Measurements from ENCODE around the gene PWWP2B. TPM values are rescaled to one million over a fixed set of nuclear protein-coding genes. Genes with fewer than 3 reads are reported as not detected.

The PWWP2B gene
- total and polyA plus RNA-seq, 2 of the 13 experiments (the other 11 are each of a cell fraction or from before 2014, with no cell fraction given), result 2.3 to 4.7 TPM

- WGBS (ENCODE audit: low lambda C conversion rate), result 97% methylated on average over 42 of the region's 53 CpGs
- POLR2A ChIA-PET, result no interaction called here
- TF ChIP-seq ZC3H13 (CRISPR knock-in tag; IDR thresholded peaks at IDR 0.05) (peak; percentile 53; the same call in 1 of the 2 replicates), ZNF20 (CRISPR knock-in tag; IDR thresholded peaks at IDR 0.05) (no peak)
- H3K27me3 ChIP-seq (ENCODE audit: control insufficient read depth in 1 of 2, insufficient read depth in 2 of 2, low read length in 2 of 2), result no peaks in the 10 kb centered on the region; a peak in 1 of 5 replicates
- no peak overlapping the region for H3K4me2 ChIP-seq (ENCODE audit: low read depth, low read length)
- no peak for FAIRE-seq
- H3K36me3 ChIP-seq (replicated peaks in 1 of 2; ENCODE audit: control insufficient read depth in 1 of 2, insufficient read depth in 2 of 2, low read length in 2 of 2), result no peaks in the 10 kb centered on the region
- no peaks in the 10 kb centered on the region for H4K20me1 ChIP-seq (ENCODE audit: insufficient read depth, low read length)
- ATAC-seq, result no peak
- no peaks in the 10 kb centered on the region for H3K79me2 ChIP-seq (ENCODE audit: insufficient read depth, low read length)
- intact Hi-C loops (cut with micrococcal nuclease; ENCODE audit: unreplicated experiment), result no loop called here
- DNase-seq (ENCODE audit: low spot score), result no peak
- H3K4me3 ChIP-seq (replicated peaks in 1 of 3; ENCODE audit: insufficient read depth in 1 of 3, low read depth in 2 of 3, low read length in 3 of 3), result no peak overlapping the region
- H2AFZ ChIP-seq (ENCODE audit: low read length), result no peak overlapping the region
- no TSS peak for BruUV-seq (replicated peaks)
- CTCF ChIA-PET (ENCODE audit: low intra/inter-chr PET ratio, low total read pairs), result no interaction called here
- no peaks in the 10 kb centered on the region for H3K9me3 ChIP-seq (ENCODE audit: low read length)
- no peak overlapping the region for H3K27ac ChIP-seq (ENCODE audit: extremely low read length, insufficient read depth, low read length)
- H3K9ac ChIP-seq (ENCODE audit: insufficient read depth, low read depth, low read length), result no peak overlapping the region
- H3K4me1 ChIP-seq (ENCODE audit: insufficient read depth, low read length), result peaks cover 30% of the 10 kb centered on the region
- in situ Hi-C loops (cut with HindIII; ENCODE audit: extremely low pct_ligation_motif_present, low pct_unique_long_range_greater_than_20kb), result no loop called here
Observed at GRCh38 chr10:132405463-132405991, 8.5 kb downstream of the PWWP2B start.

GRCh38 chr10:132406181-132406580 is 9.2 kb downstream of the PWWP2B start:
- Histone ChIP-seq H2AFZ (ENCODE audit: low read length) (no peak overlapping the region), H3K9ac (ENCODE audit: insufficient read depth, low read depth, low read length) (no peak overlapping the region), H3K4me3 (replicated peaks in 1 of 3; ENCODE audit: insufficient read depth in 1 of 3, low read depth in 2 of 3, low read length in 3 of 3) (no peak overlapping the region), H4K20me1 (ENCODE audit: insufficient read depth, low read length) (no peaks in the 10 kb centered on the region), H3K27me3 (ENCODE audit: control insufficient read depth in 1 of 2, insufficient read depth in 2 of 2, low read length in 2 of 2) (no peaks in the 10 kb centered on the region; a peak in 1 of 5 replicates), H3K4me2 (ENCODE audit: low read depth, low read length) (no peak overlapping the region), H3K27ac (ENCODE audit: extremely low read length, insufficient read depth, low read length) (no peak overlapping the region), H3K9me3 (ENCODE audit: low read length) (no peaks in the 10 kb centered on the region), H3K79me2 (ENCODE audit: insufficient read depth, low read length) (no peaks in the 10 kb centered on the region), H3K36me3 (replicated peaks in 1 of 2; ENCODE audit: control insufficient read depth in 1 of 2, insufficient read depth in 2 of 2, low read length in 2 of 2) (no peaks in the 10 kb centered on the region), H3K4me1 (ENCODE audit: insufficient read depth, low read length) (peaks cover 30% of the 10 kb centered on the region)
- TF ChIP-seq KLF13 (CRISPR knock-in tag; IDR thresholded peaks at IDR 0.05), result no peak
- TF ChIP-seq ZBTB21 (CRISPR knock-in tag; IDR thresholded peaks at IDR 0.05), result no peak
- no peak for TF ChIP-seq CEBPB (IDR thresholded peaks at IDR 0.05; ENCODE audit: borderline replicate concordance, low read depth, low read length)
- TF ChIP-seq, protein P1, sequence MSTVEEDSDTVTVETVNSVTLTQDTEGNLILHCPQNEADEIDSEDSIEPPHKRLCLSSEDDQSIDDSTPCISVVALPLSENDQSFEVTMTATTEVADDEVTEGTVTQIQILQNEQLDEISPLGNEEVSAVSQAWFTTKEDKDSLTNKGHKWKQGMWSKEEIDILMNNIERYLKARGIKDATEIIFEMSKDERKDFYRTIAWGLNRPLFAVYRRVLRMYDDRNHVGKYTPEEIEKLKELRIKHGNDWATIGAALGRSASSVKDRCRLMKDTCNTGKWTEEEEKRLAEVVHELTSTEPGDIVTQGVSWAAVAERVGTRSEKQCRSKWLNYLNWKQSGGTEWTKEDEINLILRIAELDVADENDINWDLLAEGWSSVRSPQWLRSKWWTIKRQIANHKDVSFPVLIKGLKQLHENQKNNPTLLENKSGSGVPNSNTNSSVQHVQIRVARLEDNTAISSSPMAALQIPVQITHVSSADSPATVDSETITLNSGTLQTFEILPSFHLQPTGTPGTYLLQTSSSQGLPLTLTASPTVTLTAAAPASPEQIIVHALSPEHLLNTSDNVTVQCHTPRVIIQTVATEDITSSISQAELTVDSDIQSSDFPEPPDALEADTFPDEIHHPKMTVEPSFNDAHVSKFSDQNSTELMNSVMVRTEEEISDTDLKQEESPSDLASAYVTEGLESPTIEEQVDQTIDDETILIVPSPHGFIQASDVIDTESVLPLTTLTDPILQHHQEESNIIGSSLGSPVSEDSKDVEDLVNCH (CRISPR knock-in tag; IDR thresholded peaks at IDR 0.05), result no peak
- TF ChIP-seq POGK (CRISPR knock-in tag; conservative IDR thresholded peaks at IDR 0.05), result no peak
- no peak for TF ChIP-seq RFX3 (CRISPR knock-in tag; IDR thresholded peaks at IDR 0.05)
- TF ChIP-seq, protein P2, sequence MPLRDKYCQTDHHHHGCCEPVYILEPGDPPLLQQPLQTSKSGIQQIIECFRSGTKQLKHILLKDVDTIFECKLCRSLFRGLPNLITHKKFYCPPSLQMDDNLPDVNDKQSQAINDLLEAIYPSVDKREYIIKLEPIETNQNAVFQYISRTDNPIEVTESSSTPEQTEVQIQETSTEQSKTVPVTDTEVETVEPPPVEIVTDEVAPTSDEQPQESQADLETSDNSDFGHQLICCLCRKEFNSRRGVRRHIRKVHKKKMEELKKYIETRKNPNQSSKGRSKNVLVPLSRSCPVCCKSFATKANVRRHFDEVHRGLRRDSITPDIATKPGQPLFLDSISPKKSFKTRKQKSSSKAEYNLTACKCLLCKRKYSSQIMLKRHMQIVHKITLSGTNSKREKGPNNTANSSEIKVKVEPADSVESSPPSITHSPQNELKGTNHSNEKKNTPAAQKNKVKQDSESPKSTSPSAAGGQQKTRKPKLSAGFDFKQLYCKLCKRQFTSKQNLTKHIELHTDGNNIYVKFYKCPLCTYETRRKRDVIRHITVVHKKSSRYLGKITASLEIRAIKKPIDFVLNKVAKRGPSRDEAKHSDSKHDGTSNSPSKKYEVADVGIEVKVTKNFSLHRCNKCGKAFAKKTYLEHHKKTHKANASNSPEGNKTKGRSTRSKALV (CRISPR knock-in tag; IDR thresholded peaks at IDR 0.05), result no peak
- TF ChIP-seq CBFB (CRISPR knock-in tag; IDR thresholded peaks at IDR 0.05), result no peak
- no peak for TF ChIP-seq ZNF709 (CRISPR knock-in tag; IDR thresholded peaks at IDR 0.05)
- TF ChIP-seq ZNF234 (CRISPR knock-in tag; conservative IDR thresholded peaks at IDR 0.05), result no peak
- ATAC-seq, result no peak
- 94% methylated on average over 7 of the region's 17 CpGs for WGBS (ENCODE audit: low lambda C conversion rate)
- ChIA-PET POLR2A (no interaction called here), CTCF (ENCODE audit: low intra/inter-chr PET ratio, low total read pairs) (no interaction called here)
- intact Hi-C loops (cut with micrococcal nuclease; ENCODE audit: unreplicated experiment), result no loop called here
- in situ Hi-C loops (cut with HindIII; ENCODE audit: extremely low pct_ligation_motif_present, low pct_unique_long_range_greater_than_20kb), result no loop called here
- BruUV-seq (replicated peaks), result no TSS peak
- DNase-seq (ENCODE audit: low spot score), result no peak
- no peak for FAIRE-seq
